T-helper 1 cell treated with Interleukin-12 subunit alpha and Interleukin-12 subunit beta and Interleukin-4 antibody, amounts not matched to agents 30 μg/mL and 1 μg/mL, for 36 hours (primary cell): ENCODE measurements around the gene NPAS2.

Source experiments
- H3K27ac Mint-ChIP-seq: one replicate; pipeline ENCODE4 v1.8.0; 2021; ENCODE audit warnings: mild to moderate bottlenecking, mixed read lengths
- H3K27me3 Mint-ChIP-seq: one replicate; pipeline ENCODE4 v1.8.0; 2021; ENCODE audit warnings: low read depth, mixed read lengths
- H3K36me3 Mint-ChIP-seq: one replicate; pipeline ENCODE4 v1.8.0; 2021; ENCODE audit warnings: low read depth, mixed read lengths
- H3K4me1 Mint-ChIP-seq: one replicate; pipeline ENCODE4 v1.8.0; 2021; ENCODE audit warnings: low read depth, mixed read lengths
- H3K4me3 Mint-ChIP-seq: one replicate; pipeline ENCODE4 v1.8.0; 2021; ENCODE audit warnings: mild to moderate bottlenecking, moderate library complexity, mixed read lengths
- H3K9me3 Mint-ChIP-seq: one replicate; pipeline ENCODE4 v1.8.0; 2021; ENCODE audit warnings: mixed read lengths

NPAS2 gene

DNA sequence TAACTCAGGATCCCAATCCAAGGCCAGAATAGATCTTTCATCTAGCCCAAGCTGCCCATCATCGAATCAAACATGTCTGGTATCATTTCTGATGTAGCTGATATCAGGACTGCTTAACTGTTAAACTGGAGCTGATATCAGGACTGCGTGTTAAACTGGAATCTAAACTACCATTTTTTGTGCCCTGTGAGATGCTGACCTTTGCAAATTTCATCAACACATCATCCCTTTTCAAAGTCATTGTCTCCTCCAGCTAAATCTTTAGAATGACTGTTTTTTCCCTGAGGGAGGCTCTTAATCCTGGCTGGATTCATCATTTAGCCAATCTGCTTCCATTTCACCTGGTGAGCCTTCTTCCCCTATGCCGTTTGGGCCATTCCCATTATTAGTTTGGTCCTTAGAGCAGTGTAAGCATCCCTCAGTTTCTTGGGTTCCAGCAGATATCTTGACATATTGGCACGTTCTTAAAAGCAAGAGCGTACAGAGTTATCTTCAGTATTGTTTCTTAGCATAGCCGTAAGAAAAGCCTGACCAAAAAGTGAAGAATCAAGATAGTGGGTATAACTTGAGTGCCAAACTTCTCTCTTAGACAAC is 194.4 kb downstream of the NPAS2 start:
- no peak overlapping the region for H3K4me3 Mint-ChIP-seq
- H3K27ac Mint-ChIP-seq = no peak overlapping the region
- no peaks in the 10 kb centered on the region for H3K9me3 Mint-ChIP-seq
- H3K36me3 Mint-ChIP-seq = peaks cover 38% of the 10 kb centered on the region
- no peaks in the 10 kb centered on the region for H3K27me3 Mint-ChIP-seq
- peaks cover 9% of the 10 kb centered on the region for H3K4me1 Mint-ChIP-seq

DNA sequence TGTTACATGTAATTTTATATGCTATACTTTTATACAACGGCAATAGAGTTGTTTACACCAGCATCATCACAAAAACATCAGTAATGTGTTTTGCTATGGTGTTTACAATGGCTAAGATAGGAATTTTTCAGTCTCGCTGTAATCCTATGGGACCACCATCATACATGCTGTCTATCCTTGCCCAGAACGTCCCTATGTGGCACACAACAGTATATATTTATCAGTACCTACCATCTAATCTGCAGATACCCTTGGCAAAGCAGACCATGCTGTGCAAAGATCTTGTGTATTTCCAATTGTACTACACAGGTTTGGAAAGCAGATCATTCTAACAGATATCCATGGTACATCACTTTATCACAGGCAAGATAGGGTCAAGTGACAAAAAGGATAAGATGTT is 197.4 kb downstream of the NPAS2 start:
- no peak overlapping the region for H3K4me3 Mint-ChIP-seq

DNA sequence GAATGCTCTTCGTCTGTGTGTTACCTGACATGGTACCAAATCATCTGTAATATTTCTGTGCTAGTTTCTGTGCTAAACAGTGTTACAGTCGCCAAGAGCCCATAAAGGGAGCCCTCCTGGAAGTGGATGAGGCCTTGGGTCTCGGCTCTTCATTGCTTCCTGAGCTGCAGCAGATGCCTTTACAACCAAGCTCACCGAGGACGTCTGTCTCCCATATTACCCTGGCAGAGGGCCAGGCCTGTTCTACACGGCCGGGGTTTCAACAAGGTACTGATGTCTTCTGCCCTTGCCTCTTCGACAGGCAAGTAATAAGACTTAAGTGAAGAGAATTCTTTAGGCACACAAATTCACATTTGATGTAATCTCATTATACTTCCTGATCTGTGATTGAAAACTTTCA is 199.0 kb downstream of the NPAS2 start:
- Mint-ChIP-seq H3K9me3 (no peaks in the 10 kb centered on the region), H3K4me1 (no peaks in the 10 kb centered on the region), H3K36me3 (peaks cover 16% of the 10 kb centered on the region), H3K27me3 (no peaks in the 10 kb centered on the region), H3K4me3 (no peak overlapping the region), H3K27ac (no peak overlapping the region)

More for the DNA sequence above, 197.4 kb downstream of the NPAS2 start:
- H3K9me3 Mint-ChIP-seq = no peaks in the 10 kb centered on the region
- peaks cover 28% of the 10 kb centered on the region for H3K36me3 Mint-ChIP-seq
- H3K27me3 Mint-ChIP-seq = no peaks in the 10 kb centered on the region
- H3K4me1 Mint-ChIP-seq = peaks cover 5% of the 10 kb centered on the region
- H3K27ac Mint-ChIP-seq = no peak overlapping the region

DNA sequence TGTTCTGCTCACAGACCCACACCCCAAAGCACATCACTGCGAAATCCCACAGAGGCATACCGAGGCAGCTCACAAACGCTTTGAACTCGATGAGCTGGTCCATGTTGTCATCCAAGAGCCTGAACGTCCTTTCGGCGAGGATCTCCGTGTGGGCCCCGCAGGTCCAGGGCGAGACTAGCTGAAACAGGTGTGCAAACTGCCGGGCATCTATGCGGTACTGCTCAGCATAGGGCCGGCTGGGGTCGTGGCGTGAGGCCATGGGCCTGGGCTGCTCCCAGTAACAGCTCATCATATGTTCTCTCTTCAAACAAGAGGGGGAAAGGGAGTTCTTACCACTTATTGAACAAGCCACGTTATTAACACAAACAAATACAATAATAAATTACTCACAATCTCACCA is 202.3 kb downstream of the NPAS2 start:
- no peaks in the 10 kb centered on the region for H3K27me3 Mint-ChIP-seq
- H3K36me3 Mint-ChIP-seq = peaks cover 8% of the 10 kb centered on the region
- H3K27ac Mint-ChIP-seq = no peak overlapping the region
- H3K4me3 Mint-ChIP-seq = no peak overlapping the region
- no peaks in the 10 kb centered on the region for H3K9me3 Mint-ChIP-seq
- H3K4me1 Mint-ChIP-seq = no peaks in the 10 kb centered on the region

DNA sequence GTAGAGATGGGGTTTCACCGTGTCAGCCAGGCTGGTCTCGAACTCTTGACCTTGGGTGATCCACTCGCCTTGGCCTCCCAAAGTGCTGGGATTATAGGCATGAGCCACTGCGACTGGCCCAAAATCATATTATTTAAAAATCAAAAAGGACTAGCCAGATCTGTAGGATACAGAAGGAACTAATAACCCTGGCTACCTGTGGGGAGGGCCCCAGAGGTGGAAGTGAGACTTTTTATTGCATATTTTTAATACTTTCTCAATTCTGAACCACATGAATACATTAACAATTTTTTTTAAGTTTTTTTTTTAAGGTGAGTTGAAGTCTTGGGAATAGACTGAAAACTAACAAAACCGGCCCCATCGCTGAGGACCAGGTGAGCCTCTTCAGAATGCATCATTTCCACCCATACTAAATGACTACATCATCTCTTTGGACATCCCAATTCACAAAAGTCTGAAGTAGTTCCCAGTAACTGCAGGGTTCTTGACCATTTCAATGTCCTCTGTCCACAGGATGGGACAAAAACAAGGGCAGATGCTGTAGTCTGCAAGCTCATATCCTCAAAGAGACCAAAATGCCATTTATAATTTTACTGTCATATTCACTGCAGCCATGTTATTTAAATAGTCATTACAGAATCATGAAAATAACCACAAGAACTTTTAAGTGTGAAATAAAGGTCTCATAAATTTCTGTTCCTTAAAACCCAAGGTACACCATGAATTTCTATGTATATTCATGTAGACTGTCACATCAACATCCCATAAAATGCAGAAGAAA is 203.6 kb downstream of the NPAS2 start:
- H3K27ac Mint-ChIP-seq = no peak overlapping the region
- H3K9me3 Mint-ChIP-seq = no peaks in the 10 kb centered on the region
- H3K4me1 Mint-ChIP-seq = no peaks in the 10 kb centered on the region
- H3K4me3 Mint-ChIP-seq = no peak overlapping the region
- H3K36me3 Mint-ChIP-seq = peaks cover 5% of the 10 kb centered on the region
- H3K27me3 Mint-ChIP-seq = no peaks in the 10 kb centered on the region

DNA sequence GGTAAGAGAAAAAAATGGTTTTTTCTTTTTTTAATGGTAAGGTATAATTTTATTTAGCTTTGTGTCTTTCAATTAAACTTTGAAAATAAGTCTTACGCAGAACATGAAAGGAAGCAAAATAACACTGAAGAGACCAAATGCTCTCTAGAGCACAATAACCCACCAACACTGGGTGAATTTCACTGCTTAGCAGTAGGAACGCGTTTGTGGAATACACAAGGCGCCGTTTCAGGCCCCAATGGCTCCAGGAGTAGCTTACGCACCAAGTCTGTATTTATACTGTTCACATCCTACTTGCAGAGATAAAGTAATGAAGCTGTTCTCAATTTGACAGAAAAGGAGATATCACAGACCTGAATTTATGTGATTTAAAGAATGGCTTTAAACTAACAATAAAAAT is 205.6 kb downstream of the NPAS2 start:
- no peak overlapping the region for H3K27ac Mint-ChIP-seq
- H3K9me3 Mint-ChIP-seq = no peaks in the 10 kb centered on the region
- H3K4me3 Mint-ChIP-seq = no peak overlapping the region
- no peaks in the 10 kb centered on the region for H3K27me3 Mint-ChIP-seq
- no peaks in the 10 kb centered on the region for H3K36me3 Mint-ChIP-seq
- H3K4me1 Mint-ChIP-seq = no peaks in the 10 kb centered on the region

DNA sequence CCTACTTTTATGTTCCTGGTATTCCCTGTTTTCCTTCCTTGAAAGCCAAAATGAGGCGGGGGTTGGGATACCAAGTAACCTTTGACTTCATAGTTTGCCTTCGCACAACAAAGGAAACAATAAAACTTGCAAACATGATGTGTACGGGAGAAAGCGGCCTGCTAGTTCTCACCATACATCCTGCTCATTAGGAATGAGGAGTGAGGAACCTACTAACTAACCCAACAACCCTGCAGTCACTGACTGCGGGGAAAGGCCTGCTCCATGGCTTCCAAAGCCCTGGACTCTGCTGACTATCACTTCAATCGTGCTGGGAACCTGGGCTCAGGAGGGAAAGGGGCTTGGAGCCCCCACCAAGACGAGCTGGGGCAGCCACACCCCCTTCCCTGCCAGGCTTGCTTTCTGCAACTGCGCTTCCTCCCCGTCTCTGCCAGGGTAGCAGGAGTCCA is 206.3 kb downstream of the NPAS2 start:
- H3K9me3 Mint-ChIP-seq = no peaks in the 10 kb centered on the region

DNA sequence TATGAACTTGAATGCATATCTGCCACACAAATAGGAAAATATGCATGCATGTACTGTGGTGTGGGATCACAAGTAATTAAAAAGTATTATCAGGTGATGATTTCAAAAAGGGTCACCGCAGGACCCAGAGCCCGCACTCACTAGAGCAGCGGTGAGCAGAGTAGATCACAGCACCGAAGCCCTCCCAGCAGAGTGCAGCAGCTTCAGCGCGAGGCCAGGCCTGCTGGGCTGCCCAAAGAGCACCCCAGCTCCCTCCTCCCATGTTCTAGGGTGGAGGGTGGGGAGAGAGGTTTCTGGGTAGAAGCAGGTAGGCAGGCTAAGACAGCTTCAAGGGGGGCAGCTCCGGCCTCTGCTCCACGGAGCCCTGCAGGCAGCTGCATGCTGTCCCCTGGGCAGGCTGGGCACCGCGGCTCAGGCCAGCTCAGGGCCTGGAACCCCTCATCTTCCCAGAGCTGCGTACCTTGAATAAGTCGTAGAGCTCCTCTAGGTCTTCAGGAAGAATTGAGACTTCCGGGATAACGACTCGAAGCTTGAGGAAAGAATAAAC is 207.1 kb downstream of the NPAS2 start:
- H3K9me3 Mint-ChIP-seq = no peaks in the 10 kb centered on the region
- H3K36me3 Mint-ChIP-seq = no peaks in the 10 kb centered on the region
- no peaks in the 10 kb centered on the region for H3K4me1 Mint-ChIP-seq
- H3K27ac Mint-ChIP-seq = no peak overlapping the region
- H3K27me3 Mint-ChIP-seq = no peaks in the 10 kb centered on the region
- H3K4me3 Mint-ChIP-seq = no peak overlapping the region

More for the DNA sequence above, 206.3 kb downstream of the NPAS2 start:
- no peaks in the 10 kb centered on the region for H3K27me3 Mint-ChIP-seq
- no peaks in the 10 kb centered on the region for H3K4me1 Mint-ChIP-seq
- no peaks in the 10 kb centered on the region for H3K36me3 Mint-ChIP-seq
- no peak overlapping the region for H3K27ac Mint-ChIP-seq
- H3K4me3 Mint-ChIP-seq = no peak overlapping the region

DNA sequence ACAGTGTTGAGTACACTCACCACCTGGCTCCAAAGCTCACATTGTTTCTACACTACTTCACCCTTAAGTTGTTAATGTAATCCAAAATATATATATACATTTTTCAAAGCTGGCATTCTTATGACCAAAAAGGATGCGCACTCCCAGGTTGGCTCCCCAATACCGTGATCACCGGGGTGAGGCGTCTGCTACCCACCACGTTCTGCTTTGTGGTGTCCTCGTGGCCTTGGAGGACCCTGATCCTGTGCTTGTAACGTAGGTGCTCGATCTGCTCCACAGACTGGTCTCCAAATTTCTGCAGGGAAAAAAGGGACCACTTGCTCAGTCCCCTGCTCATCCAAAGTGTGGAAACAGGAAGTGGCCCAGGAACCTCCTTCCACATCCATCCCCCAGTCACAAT is 207.9 kb downstream of the NPAS2 start:
- Mint-ChIP-seq H3K36me3 (no peaks in the 10 kb centered on the region), H3K4me3 (no peak overlapping the region), H3K27ac (no peak overlapping the region), H3K27me3 (no peaks in the 10 kb centered on the region), H3K9me3 (no peaks in the 10 kb centered on the region), H3K4me1 (no peaks in the 10 kb centered on the region)

DNA sequence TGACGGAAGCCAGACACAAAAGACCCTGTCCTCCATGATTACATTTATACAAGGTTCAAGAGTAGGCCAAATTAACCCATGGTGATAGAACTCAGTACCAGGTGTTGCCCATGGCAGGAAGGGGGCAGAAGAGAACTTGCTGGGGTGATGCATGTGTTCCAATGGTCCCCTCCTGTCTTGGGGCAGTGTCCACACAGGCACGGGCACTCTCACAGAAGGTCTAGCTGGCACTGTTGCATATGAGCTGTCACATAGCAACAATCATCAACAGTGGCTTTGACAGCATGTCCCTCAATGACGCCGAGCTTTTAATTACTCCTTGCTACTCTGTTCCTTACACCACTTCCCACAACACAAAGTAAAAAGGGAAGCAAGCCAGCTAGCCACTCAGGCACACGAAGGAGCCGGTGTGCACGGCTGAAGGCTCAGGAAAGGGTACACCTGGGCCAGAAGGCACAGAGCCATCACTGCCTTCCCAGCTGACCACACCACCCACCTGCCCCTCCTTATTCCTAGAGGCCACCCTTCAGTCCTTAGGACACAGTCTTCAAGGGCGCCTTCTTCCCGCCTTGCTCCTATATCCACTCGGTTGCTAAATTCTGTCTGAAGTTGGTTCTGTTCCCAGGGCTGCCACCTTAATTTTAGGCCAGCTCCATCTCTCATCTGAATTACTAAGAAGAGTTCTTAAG is 211.1 kb downstream of the NPAS2 start:
- no peak overlapping the region for H3K27ac Mint-ChIP-seq
- no peaks in the 10 kb centered on the region for H3K4me1 Mint-ChIP-seq
- no peak overlapping the region for H3K4me3 Mint-ChIP-seq
- H3K27me3 Mint-ChIP-seq = no peaks in the 10 kb centered on the region
- H3K9me3 Mint-ChIP-seq = no peaks in the 10 kb centered on the region
- H3K36me3 Mint-ChIP-seq = no peaks in the 10 kb centered on the region

DNA sequence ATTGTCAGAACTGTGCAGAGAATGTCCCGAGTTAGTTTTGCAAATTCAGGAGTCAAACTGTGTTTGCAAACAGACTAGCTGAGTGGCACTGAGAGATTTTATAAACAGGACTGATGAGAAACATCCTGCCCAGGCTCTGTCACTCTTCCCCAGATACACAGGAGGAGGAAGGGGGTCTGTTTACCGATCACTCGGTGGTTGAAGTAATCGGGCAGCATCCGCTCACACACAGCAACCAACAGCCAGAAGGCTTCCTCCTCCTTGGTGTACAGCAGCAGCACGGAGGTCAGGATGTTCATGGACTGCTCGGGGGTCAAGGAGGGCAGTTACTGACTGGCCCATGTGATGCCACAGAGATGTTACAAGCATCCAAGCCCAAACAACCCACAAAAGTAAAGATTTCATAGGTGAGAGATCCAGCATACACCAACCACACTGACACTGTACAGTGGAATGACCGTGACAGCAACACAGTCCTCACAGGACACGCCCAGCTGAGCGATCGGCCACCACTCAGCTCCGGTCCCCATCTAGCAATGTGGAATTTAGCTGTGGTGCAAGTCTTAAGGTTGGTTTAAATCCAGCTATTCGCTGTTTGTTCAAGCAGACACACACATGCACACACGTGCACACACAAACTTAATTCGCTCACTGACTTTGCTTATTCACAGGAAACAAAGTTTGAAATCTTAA is 212.3 kb downstream of the NPAS2 start:
- Mint-ChIP-seq H3K27ac (no peak overlapping the region), H3K9me3 (no peaks in the 10 kb centered on the region), H3K36me3 (no peaks in the 10 kb centered on the region), H3K4me3 (no peak overlapping the region), H3K4me1 (no peaks in the 10 kb centered on the region), H3K27me3 (no peaks in the 10 kb centered on the region)

DNA sequence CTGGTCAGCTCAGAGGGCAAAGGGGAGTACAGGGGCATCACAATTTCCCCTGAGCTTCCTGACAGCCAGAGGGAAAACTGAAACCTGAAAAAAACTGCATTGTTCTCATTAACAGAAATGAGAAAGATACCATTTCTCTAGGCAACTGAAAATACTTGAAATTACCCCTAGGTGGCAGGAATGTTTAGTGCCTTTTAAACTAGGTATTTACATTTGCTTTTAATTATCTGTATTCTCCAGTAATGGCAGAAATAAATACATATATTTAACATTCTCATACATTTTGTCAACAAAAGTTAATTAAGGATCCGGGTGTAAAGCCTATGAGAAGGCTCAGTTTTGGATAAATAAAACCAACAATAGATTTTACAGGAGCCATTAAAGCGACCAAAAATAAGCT is 216.6 kb downstream of the NPAS2 start:
- no peak overlapping the region for H3K4me3 Mint-ChIP-seq
- no peaks in the 10 kb centered on the region for H3K36me3 Mint-ChIP-seq
- H3K27me3 Mint-ChIP-seq = no peaks in the 10 kb centered on the region
- H3K4me1 Mint-ChIP-seq = no peaks in the 10 kb centered on the region
- H3K27ac Mint-ChIP-seq = no peak overlapping the region
- no peaks in the 10 kb centered on the region for H3K9me3 Mint-ChIP-seq

DNA sequence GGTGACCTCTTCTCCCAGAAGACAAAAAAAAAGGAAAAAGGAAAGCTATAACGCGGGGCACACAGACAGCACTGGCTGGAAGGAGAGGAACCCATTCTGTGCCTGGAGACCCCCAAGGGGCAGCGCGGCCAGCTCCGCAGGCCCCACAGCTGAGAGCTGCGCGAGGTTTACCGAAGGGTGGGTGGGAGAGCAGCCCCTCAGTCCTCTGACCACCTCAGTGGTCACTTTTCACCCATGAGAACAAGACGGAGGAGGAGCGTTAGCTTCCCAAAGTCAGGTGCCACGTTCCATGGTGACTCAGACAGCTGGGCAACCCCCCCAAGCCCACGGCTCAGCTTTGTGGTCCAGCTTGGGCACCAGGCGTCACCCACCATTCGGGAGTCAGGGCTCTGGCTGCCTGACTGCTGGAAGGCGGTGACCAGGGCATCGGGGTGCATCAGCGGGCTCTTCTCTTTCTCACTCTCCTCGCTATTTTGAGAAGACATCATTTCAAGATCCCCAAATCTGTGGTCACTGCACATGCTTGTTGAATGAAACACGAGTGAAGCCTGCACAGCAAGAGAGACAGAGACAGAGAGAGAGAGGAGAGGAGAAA is 217.3 kb downstream of the NPAS2 start:
- no peaks in the 10 kb centered on the region for H3K4me1 Mint-ChIP-seq
- no peak overlapping the region for H3K4me3 Mint-ChIP-seq
- no peaks in the 10 kb centered on the region for H3K36me3 Mint-ChIP-seq
- no peaks in the 10 kb centered on the region for H3K9me3 Mint-ChIP-seq
- no peaks in the 10 kb centered on the region for H3K27me3 Mint-ChIP-seq
- no peak overlapping the region for H3K27ac Mint-ChIP-seq
